Measurements from ENCODE around the gene COG6.

The COG6 gene

DNA sequence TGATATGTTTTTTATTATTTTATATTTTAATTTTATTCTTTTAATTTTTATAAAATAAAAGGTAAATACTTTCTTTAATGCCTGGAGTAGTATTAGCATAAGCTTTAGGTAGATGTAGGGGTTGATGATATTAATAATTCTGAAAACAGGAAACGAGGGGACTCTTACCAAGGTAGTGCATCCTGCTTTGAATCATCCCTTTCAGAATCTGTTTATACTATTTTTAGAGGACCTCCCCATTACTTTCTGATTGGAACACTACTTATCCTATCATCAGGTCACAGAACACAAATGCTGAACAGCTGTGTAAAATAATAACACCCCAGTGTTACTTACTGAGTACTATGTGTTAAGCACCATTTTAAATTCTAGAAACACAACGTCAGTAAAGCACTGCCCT is 27.3 kb downstream of the COG6 start:
- DNase-seq, result no peak

DNA sequence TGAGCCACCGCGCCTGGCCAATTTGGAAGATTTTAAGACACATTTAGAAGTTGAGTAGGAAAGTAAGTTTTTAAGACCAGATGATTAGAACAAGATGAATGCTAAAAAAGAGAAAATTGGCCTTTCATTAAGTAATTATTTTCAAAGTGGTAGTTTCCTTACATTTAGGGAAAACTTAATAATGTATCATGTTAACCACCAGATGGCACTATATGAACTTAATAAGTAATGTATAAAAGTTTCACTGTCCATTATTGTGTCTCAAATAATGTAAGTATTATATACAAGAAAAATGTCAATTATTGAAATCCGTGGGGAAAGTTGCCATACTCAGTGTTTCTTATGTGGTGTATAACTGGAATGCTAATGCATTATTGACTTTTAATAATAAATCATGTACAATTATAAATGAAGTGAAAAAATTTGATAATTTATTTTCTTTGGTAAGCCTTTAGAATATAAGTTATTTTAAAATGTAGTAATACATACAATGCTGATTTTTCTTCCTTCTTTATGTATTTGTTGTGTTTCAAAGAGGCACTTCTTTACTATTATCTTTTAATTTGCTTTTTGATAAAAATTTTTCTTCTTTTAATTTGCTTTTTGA is 29.2 kb downstream of the COG6 start:
- DNase-seq, result peak; percentile 6

- DNase-seq, result no peak
Measured at GRCh38 chr13:39685652-39686051, 30.2 kb downstream of the COG6 start.

GRCh38 chr13:39688278-39688677 is 32.8 kb downstream of the COG6 start:
- DNase-seq, result no peak

GRCh38 chr13:39688699-39689405 is 33.4 kb downstream of the COG6 start:
- no peak for DNase-seq

DNA sequence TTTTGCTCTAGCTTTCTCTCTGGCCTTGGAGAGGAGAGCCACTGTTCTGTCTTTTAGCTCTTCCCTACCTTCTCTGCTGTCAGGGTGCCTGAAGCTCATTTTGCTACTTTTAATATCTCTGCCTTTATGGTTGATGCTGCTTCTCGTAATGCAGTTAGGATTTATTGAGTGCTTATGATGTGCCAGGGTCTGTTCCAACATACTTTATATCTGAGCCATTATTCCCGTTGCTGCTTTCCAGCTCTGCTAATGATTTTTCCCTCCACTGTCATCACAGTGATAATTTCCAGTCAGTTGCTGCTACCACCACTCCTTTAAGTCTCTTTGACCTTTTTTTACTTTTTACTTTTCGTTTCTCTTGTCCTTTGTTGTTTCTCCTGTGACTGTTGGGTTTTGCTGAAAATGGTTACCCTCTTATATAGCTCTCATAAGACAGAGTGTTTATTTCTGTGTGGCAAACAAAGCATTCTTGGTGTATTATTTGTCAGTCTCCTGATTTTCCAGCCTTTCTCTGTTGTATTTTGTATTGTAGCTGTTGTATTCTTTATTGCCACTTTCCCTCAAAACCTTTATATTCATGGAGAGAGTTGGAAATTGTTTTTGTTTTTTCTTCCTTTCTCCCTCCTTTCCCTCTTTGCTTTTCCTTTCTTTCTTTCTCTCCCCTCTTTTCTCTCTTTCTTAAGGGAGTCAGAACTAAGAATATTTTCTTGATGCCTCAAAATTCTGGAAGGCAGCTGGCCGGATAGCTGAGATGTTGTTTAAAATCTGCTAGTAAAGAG is 37.4 kb downstream of the COG6 start:
- no peak for DNase-seq

- DNase-seq, result no peak
Measured at GRCh38 chr13:39699274-39699673, 43.8 kb downstream of the COG6 start.

GRCh38 chr13:39712626-39713025 is 57.2 kb downstream of the COG6 start:
- DNase-seq, result no peak

- DNase-seq, result no peak
Measured at GRCh38 chr13:39729156-39729555, 73.7 kb downstream of the COG6 start.

- no peak for DNase-seq
Measured at GRCh38 chr13:39734952-39735351, 79.5 kb downstream of the COG6 start.

GRCh38 chr13:39737047-39737446 is 81.6 kb downstream of the COG6 start:
- no peak for DNase-seq

DNA sequence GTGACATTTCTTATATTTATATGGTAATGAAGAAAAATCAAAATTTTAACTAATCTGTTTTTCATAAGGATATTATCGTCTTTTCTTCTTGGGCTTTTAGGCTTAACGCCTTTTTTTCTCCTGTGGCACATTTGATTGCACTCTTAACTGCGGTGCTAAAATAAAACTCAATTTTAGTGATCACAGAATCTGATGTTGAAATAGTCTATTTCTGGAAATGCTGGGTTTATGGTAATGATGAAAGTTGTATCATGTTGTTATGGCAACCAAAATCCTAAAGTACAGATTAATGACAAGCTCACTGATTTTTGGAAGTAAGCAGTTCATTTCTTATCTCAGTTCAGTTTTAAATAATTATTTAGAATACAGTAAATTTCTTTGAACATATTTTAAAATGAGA is 85.3 kb downstream of the COG6 start:
- DNase-seq, result no peak

DNA sequence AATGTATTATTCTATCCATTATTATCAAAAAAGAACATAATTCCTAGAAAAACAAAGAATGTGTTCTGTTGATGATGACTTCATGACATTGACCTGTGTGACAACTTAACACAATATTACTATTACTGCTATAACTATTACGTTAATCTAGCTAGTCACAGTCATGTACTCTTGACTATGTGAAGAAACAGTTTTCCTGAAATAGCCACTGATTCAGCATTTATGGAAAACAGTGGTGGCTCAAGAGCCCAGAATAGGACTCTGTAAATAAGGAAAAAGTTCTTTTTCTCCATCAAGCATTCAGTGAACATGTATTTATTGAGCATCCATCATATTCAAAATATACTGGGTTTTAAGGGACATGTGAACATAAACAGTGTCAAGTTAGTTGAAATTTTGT is 93.5 kb downstream of the COG6 start:
- no peak for DNase-seq

DNA sequence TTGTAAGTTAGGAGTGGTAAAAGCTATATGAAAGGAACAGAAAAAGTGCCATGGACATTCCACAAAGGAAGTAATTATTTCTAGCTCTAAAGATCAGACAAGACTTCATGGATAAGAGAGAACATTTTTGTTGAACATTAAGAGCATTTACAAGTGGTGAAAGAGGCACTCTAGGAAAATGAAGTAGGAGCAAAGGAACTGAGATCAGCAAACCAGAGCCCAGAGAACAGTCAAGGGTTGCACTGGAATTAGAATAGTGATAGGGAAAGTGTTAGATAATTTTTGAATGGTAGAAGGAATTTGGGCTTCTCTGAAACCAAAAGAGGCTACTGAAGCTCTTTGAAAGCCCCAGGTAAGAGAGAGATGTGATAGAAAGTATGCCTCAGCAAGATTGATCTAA is 94.1 kb downstream of the COG6 start:
- DNase-seq, result no peak

DNA sequence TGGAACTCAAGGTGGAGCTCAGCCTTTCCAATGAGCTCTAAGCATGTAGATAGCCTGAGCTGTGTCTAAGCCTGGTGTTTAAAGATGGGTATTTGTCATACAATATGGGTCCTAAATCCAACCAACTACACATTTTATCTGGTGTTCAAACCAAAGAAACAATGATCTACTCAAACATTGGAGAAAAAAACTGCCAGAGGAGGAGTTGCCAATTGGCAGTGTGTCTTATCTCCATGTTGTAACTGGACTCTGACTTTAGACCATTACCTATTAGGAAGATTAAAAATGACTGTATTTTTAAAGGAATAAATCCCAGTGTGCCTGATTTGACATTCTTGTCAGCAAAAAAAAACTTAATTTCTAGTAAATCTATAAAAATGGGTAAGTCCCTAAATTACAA is 96.3 kb downstream of the COG6 start:
- DNase-seq, result no peak

DNA sequence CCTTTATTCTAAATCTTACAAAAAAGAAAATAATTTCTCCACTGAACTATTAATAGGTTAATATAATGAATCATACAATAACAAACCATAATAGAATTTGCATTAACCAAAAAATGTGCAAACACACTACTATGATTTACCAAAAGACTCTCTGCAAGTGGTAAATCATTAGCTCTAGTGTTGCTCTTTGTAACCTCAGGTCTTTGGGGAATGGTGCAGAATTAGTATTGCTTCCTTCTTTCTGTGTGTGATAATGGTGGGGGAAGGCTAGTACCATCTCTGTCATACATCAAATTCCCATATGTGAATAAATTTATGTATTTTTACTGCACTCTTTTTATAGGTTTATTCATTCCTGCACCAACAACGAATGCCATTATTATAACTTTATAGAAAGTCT is 105.1 kb downstream of the COG6 start:
- DNase-seq, result no peak

DNA sequence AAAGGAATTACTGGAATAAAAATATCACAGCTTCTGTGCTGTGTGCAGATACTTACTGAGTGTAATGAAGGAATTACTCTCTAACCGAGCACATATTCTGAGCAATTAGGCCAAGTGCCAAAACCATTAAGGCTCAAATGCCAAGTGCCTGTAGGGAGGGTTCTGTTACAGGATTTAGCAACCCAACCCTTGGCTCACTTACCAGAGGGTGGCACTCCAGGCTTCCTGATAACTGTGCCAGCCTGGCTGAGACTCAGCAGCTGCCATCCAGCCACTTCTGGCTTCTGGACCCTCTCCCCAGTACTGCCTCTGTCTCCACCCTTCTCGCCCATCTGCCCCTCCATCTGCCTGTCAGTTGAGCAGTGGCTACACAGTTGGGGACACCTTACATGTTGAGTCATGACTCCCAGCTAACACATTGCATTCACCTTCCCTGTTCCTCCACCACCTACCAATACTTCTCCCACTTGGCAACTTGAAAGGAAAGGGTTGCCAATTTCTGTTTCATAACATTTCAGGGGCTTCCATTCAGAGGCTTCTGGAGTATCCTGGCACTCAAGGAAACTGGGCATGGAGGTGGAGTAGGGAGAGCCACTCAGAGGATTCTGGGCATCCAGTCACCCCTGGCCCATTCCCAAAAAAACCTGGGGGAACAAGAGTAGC is 110.5 kb downstream of the COG6 start:
- peak; percentile 80 for DNase-seq

DNA sequence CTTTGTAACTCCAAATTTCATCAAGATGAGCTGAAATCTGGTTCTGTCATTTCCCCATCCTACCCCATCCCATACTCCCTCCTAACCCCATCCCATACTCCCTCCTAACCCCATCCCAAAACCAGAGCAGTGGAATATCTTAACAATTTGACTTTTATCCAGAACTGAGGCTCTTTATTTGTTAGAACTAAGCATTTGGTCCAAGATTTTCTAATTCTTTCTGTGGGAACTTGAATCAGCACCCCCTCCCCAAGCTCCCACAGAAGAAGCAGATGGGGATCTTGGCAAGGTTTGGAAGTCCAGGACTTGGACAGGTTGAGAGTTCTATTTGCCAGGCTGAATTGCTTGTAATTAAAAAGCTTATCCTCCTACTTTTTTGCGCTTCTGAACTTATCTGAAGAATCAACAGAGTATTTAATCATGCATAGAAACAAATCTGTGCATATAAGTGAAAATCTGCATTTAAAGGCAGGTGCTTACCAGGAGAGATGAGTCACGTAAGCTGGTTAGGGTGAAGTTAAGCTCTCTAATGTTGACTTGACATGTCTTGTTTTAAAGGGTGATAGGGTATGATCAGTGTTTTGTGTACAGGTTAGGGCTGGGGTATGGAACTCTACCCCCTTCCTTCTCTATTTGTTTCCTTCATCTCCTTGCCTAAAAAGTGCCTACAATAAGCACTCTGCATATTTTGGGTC is 111.1 kb downstream of the COG6 start:
- DNase-seq, result no peak

DNA sequence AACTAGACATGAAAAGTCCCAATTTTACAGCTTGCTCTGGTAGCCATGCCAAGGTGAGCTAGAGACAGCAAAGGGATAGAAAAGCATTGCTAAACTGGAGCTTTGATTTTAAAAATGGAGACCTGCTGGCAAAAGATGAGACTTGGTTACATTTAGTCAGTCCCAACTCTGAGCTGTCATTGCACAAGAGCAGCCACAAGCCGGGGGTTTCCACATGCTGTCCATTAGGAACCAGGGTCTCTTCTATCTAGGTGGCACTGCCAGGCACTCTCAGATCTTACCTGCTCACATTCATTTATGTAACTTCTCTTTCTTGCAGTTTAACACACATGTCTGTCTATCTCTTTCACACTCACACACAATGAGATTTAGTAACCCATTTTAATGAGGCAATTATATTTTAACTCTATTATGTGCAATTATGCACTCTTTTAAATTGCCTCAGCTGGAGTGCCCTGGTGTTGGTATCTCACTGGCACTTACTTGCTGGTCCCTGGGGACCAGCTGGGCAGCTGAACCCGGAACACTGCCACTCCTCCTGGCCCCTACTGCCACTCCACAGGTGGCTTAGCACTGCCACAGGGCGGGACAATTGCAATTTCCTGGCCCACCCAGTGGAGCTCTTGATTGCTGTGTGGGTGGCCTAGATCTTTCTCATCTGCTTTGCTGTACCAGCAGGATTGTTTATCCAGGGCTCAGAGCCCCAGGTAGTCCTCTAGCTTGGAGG is 112.5 kb downstream of the COG6 start:
- peak; percentile 53 for DNase-seq

- no peak for DNase-seq
Measured at GRCh38 chr13:39768962-39769361, 113.5 kb downstream of the COG6 start.

DNA sequence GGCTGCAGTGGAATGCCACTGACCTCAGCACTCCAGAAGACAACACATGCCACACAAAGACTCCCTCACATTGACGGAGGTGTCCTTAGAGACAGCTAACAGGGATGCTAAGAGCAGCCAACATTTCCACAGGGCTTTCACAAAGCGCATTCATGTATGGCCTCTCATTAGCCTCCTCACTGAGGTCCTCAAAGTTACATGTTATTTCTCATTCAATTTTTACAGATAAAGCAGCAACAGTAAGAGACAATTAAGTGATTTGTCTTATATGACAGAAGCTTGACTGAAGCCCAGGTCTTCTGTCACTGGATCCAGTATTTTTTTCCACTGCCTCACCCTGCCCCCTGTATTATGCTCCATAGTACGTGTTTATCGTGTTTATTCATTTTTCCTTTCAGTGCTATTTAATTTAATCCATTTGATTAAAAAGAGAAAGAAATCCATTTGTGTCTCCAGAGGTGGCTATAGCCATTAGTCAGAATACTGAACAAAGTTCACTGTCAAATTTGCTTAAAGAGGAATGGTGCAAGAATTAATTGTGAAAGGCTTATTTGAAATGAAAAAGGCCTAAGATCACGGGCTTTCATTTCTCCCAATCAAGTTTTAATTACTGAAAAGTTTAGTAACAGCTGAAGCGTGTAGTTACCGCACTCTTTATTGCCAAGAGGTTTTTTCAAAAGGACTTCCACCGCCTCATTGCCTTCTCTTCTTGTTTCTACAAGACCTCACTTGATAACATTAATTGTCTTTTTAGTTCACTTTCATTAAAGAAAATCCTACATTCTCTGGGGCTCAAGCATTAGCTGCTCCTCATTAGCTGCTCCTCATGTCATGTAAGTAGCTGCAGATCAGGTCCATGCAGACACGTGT is 115.0 kb downstream of the COG6 start:
- DNase-seq, result peak; percentile 59

Data from retina (tissue), 1 donor.